ENCODE measurements around the gene PPP1R9A. TPM values are rescaled to one million over a fixed set of nuclear protein-coding genes. Genes with fewer than 3 reads are reported as not detected.

Gene PPP1R9A
- total RNA-seq, 4 donors from 2014 or later = 8.2 to 18.1 (median 10.0) TPM

DNA sequence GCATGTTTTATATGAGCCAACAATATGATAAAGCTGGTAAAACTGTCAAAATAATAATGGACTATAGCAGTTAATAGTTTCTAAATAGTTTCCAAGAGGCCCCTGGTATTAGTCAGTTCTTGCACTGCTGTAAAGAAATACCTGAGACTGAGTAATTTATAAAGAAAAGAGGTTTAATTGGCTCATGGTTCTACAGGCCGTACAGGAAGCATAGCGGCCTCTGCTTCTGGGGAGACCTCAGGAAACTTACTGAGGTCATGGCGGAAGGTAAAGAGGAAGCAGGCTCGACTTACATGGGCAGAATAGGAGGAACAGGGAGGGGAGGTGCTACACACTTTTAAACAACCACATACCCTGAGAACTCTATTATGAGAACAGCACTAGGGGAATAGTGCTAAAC lies 104.6 kb downstream of the PPP1R9A start:
- TF ChIP-seq, protein P1, sequence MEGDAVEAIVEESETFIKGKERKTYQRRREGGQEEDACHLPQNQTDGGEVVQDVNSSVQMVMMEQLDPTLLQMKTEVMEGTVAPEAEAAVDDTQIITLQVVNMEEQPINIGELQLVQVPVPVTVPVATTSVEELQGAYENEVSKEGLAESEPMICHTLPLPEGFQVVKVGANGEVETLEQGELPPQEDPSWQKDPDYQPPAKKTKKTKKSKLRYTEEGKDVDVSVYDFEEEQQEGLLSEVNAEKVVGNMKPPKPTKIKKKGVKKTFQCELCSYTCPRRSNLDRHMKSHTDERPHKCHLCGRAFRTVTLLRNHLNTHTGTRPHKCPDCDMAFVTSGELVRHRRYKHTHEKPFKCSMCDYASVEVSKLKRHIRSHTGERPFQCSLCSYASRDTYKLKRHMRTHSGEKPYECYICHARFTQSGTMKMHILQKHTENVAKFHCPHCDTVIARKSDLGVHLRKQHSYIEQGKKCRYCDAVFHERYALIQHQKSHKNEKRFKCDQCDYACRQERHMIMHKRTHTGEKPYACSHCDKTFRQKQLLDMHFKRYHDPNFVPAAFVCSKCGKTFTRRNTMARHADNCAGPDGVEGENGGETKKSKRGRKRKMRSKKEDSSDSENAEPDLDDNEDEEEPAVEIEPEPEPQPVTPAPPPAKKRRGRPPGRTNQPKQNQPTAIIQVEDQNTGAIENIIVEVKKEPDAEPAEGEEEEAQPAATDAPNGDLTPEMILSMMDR (IDR thresholded peaks at IDR 0.05; ENCODE audit: low read depth) = no peak

DNA sequence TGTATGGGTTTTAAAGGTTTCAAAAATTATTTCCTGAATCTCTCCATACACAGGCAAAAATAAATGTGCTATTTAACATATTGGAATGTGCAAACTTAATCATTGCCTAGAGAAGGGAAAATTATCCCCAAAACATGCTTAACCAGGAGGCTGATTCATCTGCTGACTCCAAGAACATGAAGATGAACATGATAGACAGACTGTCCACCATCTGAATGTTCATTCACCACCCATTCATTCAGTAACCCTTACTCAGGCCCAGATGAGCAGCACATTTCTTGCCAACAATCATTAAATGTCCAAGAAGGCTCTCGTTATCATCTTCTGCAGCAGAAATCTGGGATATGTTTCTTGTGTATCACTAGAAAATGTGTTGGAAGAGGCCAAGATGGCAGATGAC lies 110.6 kb downstream of the PPP1R9A start:
- TF ChIP-seq, protein P1 (IDR thresholded peaks at IDR 0.05; ENCODE audit: low read depth) = no peak

DNA sequence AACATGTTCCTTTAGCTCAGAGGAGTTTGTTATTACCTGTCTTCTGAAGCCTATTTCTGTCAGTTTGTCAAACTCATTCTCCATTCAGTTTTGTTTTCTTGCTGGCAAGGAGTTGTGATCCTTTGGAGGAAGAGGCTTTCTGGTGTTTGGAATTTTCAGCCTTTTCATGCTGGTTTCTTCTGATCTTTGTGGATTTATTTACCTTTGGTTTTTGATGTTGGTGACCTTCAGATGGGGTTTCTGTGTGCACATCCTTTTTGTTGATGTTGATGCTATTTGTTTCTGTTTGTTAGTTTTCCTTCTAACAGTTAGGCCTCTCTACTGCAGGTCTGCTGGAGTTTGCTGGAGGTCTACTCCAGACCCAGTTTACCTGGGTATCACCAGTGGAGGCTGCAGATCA lies 118.6 kb downstream of the PPP1R9A start:
- TF ChIP-seq, protein P1 (IDR thresholded peaks at IDR 0.05; ENCODE audit: low read depth) = no peak

DNA sequence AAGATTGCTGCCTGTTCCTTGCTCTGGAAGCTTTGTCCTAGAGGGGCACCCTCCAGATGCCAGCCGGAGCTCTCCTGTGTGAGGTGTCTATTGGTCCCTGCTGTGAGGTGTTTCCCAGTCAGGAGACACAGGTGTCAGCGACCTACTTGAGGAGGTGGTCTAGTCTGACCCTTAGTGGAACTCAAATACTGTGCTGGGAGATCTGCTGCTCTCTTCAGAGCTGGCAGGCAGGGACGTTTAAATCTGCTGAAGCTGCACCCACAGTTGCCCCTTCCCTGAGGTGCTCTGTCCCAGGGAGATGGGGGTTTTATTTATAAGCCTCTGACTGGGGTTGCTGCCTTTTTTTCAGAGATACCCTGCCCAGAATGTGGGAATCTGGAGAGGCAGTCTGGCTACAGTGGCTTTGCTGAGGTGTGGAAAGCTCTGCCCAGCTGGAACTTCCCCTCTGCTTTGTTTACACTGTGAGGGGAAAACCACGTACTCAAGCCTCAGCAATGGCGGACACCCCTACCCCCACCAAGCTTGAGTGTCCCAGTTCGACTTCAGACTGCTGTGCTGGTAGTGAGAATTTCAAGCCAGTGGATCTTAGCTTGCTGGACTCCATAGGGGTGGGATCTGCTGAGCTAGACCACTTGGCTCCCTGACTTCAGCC lies 119.2 kb downstream of the PPP1R9A start:
- TF ChIP-seq, protein P1 (IDR thresholded peaks at IDR 0.05; ENCODE audit: low read depth) = no peak

DNA sequence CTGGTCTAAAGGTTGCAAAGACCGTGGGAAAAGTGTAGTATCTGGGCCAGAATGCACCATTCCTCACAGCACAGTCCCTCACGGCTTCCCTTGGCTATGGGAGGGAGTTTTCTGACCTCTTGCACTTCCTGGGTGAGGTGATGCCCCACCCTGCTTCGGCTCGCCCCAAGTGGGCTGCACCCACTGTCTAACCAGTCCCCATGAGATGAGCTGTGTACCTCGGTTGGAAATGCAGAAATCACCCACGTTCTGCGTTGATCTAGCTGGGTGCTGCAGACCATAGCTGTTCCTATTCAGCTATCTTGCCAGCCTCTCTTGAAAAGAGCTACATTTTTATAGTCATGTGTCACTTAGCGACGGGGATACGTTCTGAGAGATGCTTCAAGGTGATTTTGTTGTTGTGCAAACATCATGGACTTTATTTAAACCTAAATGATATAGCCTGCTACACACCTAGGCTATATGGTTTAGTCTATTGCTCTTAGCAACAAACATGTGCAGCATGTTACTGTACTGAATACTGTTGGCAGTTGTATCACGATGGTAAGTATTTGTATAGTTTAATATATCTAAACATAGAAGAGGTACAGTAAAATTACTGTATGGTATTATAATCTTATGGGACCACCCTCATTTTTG lies 120.0 kb downstream of the PPP1R9A start:
- TF ChIP-seq, protein P1 (IDR thresholded peaks at IDR 0.05; ENCODE audit: low read depth) = no peak

DNA sequence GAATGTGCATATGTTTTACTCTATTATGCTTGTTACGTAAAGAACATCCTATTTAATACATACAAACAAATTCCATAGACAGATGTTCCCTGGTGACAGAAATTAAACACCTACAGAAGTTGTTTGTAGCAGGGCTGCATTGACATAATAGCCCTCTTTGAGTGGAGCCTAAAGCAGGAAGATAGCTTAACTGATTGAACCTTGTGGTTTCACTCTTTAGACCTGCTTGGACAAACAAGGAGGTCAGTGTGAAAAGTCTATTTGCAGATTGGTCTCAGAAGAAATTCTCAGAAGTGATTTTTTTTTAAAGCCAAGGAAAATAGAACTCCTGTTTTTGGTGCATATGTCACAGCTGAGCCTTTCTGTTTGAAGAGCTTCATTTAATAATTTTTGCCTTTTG lies 121.3 kb downstream of the PPP1R9A start:
- TF ChIP-seq, protein P1 (IDR thresholded peaks at IDR 0.05; ENCODE audit: low read depth) = no peak

DNA sequence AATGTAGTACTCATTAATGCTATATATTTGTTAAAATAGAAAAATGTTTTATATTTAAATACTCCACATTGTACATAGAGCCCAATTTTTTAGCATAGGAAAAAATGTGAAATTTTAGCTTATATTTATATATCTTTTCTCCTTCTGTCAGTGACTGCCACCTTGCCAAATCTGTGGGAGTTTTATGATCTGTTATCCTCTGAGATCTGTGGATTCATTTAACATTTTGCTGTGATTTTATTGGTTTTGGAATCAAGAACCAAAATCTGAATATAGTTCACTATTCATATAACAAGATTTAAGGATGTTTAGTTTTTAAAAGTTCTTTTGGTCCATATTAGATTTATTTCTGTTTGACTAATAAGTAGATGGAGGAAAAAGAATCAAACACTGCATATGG lies 127.9 kb downstream of the PPP1R9A start:
- TF ChIP-seq, protein P1 (IDR thresholded peaks at IDR 0.05; ENCODE audit: low read depth) = no peak
